HepG2 (cell line): ENCODE data around the gene CMTM2. TPM values are rescaled to one million over a fixed set of nuclear protein-coding genes. Genes with fewer than 3 reads are reported as not detected.

Experiments
- ARNT ChIP-seq: fragments of 450-650 bp; IDR thresholded peaks from 2 replicates; pipeline ENCODE4 v1.6.1; 2017
- ATRX ChIP-seq: sonication (generic); formaldehyde crosslinking; IDR thresholded peaks from 2 replicates; pipeline ENCODE4 v1.4.0; 2020; ENCODE audit warnings: missing genetic modification reagents, borderline replicate concordance
- BHLHE40 ChIP-seq: IDR thresholded peaks from 2 replicates; pipeline ENCODE4 v1.6.1; 2011; ENCODE audit warnings: low read length, improper control_type of control experiment
- BRF2 ChIP-seq: sonication (generic); formaldehyde crosslinking; IDR thresholded peaks from 2 replicates; pipeline ENCODE4 v1.8.1; 2022; ENCODE audit warnings: mild to moderate bottlenecking, missing genetic modification reagents
- CHD4 ChIP-seq: fragments of 200-600 bp; sonication (generic); IDR thresholded peaks from 2 replicates; pipeline ENCODE4 v1.7.0; 2017; ENCODE audit warnings: mild to moderate bottlenecking, low read length, borderline replicate concordance
- EEA1 ChIP-seq: sonication (generic); formaldehyde crosslinking; IDR thresholded peaks from 2 replicates; pipeline ENCODE4 v1.5.1; 2020; ENCODE audit warnings: mild to moderate bottlenecking, missing genetic modification reagents, borderline replicate concordance
- ERF ChIP-seq: IDR thresholded peaks from 2 replicates; pipeline ENCODE4 v1.6.1; 2018; ENCODE audit warnings: missing biosample characterization, missing genetic modification reagents
- FOXA3 ChIP-seq: IDR thresholded peaks from 2 replicates; pipeline ENCODE4 v1.6.1; 2016; ENCODE audit warnings: missing genetic modification reagents, missing compliant biosample characterization
- GLI4 ChIP-seq: sonication (generic); formaldehyde crosslinking; IDR thresholded peaks from 2 replicates; pipeline ENCODE4 v1.5.1; 2020; ENCODE audit warnings: missing genetic modification reagents, mild to moderate bottlenecking, moderate library complexity, borderline replicate concordance
- NR2F6 ChIP-seq, 2 experiments: IDR thresholded peaks; 2 replicates each; pipeline ENCODE4 v1.6.1; 2016; ENCODE audit warnings: antibody characterized with exemption in 1 of 2, mild to moderate bottlenecking in 1 of 2
- NRL ChIP-seq: sonication (generic); formaldehyde crosslinking; IDR thresholded peaks from 2 replicates; pipeline ENCODE4 v1.5.0; 2020; ENCODE audit warnings: missing genetic modification reagents, mild to moderate bottlenecking, moderate library complexity, borderline replicate concordance
- POGZ ChIP-seq: sonication (generic); formaldehyde crosslinking; IDR thresholded peaks from 2 replicates; pipeline ENCODE4 v1.4.0; 2020; ENCODE audit warnings: mild to moderate bottlenecking, missing genetic modification reagents
- SCMH1 ChIP-seq: sonication (generic); formaldehyde crosslinking; IDR thresholded peaks from 2 replicates; pipeline ENCODE4 v1.9.0; 2021; ENCODE audit warnings: missing genetic modification reagents, mild to moderate bottlenecking, borderline replicate concordance
- SIX1 ChIP-seq: sonication (generic); formaldehyde crosslinking; IDR thresholded peaks from 2 replicates; pipeline ENCODE4 v1.4.0; 2020; ENCODE audit warnings: missing genetic modification reagents, borderline replicate concordance
- ZFP82 ChIP-seq: sonication (generic); formaldehyde crosslinking; IDR thresholded peaks from 2 replicates; pipeline ENCODE4 v1.5.1; 2020; ENCODE audit warnings: mild to moderate bottlenecking, missing genetic modification reagents, borderline replicate concordance
- ZNF124 ChIP-seq: sonication (generic); formaldehyde crosslinking; IDR thresholded peaks from 2 replicates; pipeline ENCODE4 v1.4.0; 2020; ENCODE audit warnings: missing genetic modification reagents
- ZNF235 ChIP-seq: sonication (generic); formaldehyde crosslinking; IDR thresholded peaks from 2 replicates; pipeline ENCODE4 v1.8.1; 2023; ENCODE audit warnings: mild to moderate bottlenecking, missing genetic modification reagents, borderline replicate concordance
- ZNF446 ChIP-seq: sonication (generic); formaldehyde crosslinking; IDR thresholded peaks from 2 replicates; pipeline ENCODE4 v1.5.0; 2020; ENCODE audit warnings: mild to moderate bottlenecking, missing genetic modification reagents
- ZNF510 ChIP-seq: sonication (generic); formaldehyde crosslinking; IDR thresholded peaks from 2 replicates; pipeline ENCODE4 v1.4.0; 2020; ENCODE audit warnings: low read depth, mild to moderate bottlenecking, missing genetic modification reagents
- ZNF557 ChIP-seq: sonication (generic); formaldehyde crosslinking; IDR thresholded peaks from 2 replicates; pipeline ENCODE4 v1.4.0; 2020; ENCODE audit warnings: missing genetic modification reagents
- ZNF777 ChIP-seq: sonication (generic); formaldehyde crosslinking; IDR thresholded peaks from 2 replicates; pipeline ENCODE4 v1.4.0; 2020; ENCODE audit warnings: missing genetic modification reagents
- ZNF782 ChIP-seq: sonication (generic); formaldehyde crosslinking; IDR thresholded peaks from 2 replicates; pipeline ENCODE4 v1.4.0; 2020; ENCODE audit warnings: missing genetic modification reagents, mild to moderate bottlenecking, borderline replicate concordance
- polyA plus RNA-seq, 8 experiments: library from polyadenylated mRNA; depleted of rRNA in 3 of 8; stranded (reverse) in 7 of 8; unstranded in 1 of 8; fragments of >200 nt; fragmentation: Illumina TruSeq in 4 of 8; extraction: Trizol in 4 of 8; gene quantifications; 2 replicates each; pipeline versions ENCODE4 v1.2.1 to v1.2.3, GENCODE V29; 2011 to 2016; ENCODE audit warnings: low read depth in 4 of 8, missing spikeins in 1 of 8, mixed read lengths in 1 of 8; ENCODE audit not compliant: insufficient read depth in 1 of 8
- total RNA-seq, 5 experiments: library from RNA; depleted of rRNA; stranded (reverse); fragments of >200 nt; fragmentation: Illumina TruSeq; extraction: Trizol; gene quantifications; 2 replicates each; pipeline ENCODE4 v1.2.3, GENCODE V29; 2016; ENCODE audit warnings: low read depth in 1 of 5
- TF ChIP-seq, protein P1 (sequence below): sonication (generic); formaldehyde crosslinking; IDR thresholded peaks from 2 replicates; pipeline ENCODE4 v1.8.1; 2023; ENCODE audit warnings: mild to moderate bottlenecking, moderate library complexity, missing genetic modification reagents
- TF ChIP-seq, protein P2 (sequence below): sonication (generic); formaldehyde crosslinking; IDR thresholded peaks from 2 replicates; pipeline ENCODE4 v1.5.0; 2020; ENCODE audit warnings: missing genetic modification reagents
- TF ChIP-seq, protein P3 (sequence below): sonication (generic); formaldehyde crosslinking; IDR thresholded peaks from 2 replicates; pipeline ENCODE4 v1.5.1; 2020; ENCODE audit warnings: missing genetic modification reagents, mild to moderate bottlenecking, borderline replicate concordance

CMTM2 gene
- total and polyA plus RNA-seq, 2 of the 13 experiments (the other 11 are each of a cell fraction or from before 2014, with no cell fraction given) = not detected

GRCh38 chr16:66604376-66605176, 25.3 kb downstream of the CMTM2 start, which contains the start of gene CMTM3 (continued):
- no peak for TF ChIP-seq CHD4
- no peak for TF ChIP-seq BHLHE40
- TF ChIP-seq, protein P1, sequence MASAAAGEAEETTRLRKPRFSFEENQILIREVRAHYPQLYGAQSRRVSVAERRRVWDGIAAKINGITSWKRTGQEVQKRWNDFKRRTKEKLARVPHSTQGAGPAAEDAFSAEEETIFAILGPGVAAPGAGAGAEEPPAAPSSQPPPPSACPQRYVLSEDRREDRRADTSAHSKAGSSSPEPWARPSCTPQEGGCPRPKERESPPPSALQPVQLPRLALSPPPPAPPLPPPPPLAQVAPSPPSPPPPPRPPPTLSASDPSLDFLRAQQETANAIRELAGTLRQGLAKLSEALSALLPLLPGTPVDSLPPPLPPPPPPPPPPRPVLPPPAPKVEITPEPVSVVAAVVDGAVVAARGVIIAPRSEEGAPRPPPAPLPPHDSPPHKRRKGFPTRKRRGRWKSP (CRISPR knock-in tag) = no peak
- no peak for TF ChIP-seq ZNF124 (CRISPR knock-in tag)
- no peak for TF ChIP-seq BRF2 (CRISPR knock-in tag)
- TF ChIP-seq, protein P2, sequence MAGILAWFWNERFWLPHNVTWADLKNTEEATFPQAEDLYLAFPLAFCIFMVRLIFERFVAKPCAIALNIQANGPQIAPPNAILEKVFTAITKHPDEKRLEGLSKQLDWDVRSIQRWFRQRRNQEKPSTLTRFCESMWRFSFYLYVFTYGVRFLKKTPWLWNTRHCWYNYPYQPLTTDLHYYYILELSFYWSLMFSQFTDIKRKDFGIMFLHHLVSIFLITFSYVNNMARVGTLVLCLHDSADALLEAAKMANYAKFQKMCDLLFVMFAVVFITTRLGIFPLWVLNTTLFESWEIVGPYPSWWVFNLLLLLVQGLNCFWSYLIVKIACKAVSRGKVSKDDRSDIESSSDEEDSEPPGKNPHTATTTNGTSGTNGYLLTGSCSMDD (CRISPR knock-in tag) = no peak
- no peak for TF ChIP-seq EEA1 (CRISPR knock-in tag)
- TF ChIP-seq ATRX (CRISPR knock-in tag) = no peak
- no peak for TF ChIP-seq SIX1 (CRISPR knock-in tag)
- TF ChIP-seq ZFP82 (CRISPR knock-in tag) = 0 out of 2 replicates have a peak, but pooled peaks have one; percentile 66
- no peak for TF ChIP-seq POGZ
- no peak for TF ChIP-seq ZNF510 (CRISPR knock-in tag)
- no peak for TF ChIP-seq ARNT
- TF ChIP-seq FOXA3 (CRISPR knock-in tag) = no peak
- TF ChIP-seq NR2F6 (IDR thresholded peaks at IDR 0.05) = no peak
- TF ChIP-seq NR2F6 (CRISPR knock-in tag; IDR thresholded peaks at IDR 0.05) = no peak
- no peak for TF ChIP-seq ZNF557 (CRISPR knock-in tag)
- no peak for TF ChIP-seq ZNF782
- TF ChIP-seq ZNF235 = no peak
- TF ChIP-seq SCMH1 (CRISPR knock-in tag) = no peak
- no peak; the same call in 1 of the 2 replicates for TF ChIP-seq ZNF446 (CRISPR knock-in tag)
- 0 out of 2 replicates have a peak, but pooled peaks have one; percentile 1 for TF ChIP-seq NRL (CRISPR knock-in tag)
- no peak for TF ChIP-seq GLI4 (CRISPR knock-in tag)
- TF ChIP-seq ERF (CRISPR knock-in tag) = peak; percentile 19; the same call in 1 of the 2 replicates
- TF ChIP-seq ZNF777 (CRISPR knock-in tag) = peak; percentile 96
- TF ChIP-seq, protein P3, sequence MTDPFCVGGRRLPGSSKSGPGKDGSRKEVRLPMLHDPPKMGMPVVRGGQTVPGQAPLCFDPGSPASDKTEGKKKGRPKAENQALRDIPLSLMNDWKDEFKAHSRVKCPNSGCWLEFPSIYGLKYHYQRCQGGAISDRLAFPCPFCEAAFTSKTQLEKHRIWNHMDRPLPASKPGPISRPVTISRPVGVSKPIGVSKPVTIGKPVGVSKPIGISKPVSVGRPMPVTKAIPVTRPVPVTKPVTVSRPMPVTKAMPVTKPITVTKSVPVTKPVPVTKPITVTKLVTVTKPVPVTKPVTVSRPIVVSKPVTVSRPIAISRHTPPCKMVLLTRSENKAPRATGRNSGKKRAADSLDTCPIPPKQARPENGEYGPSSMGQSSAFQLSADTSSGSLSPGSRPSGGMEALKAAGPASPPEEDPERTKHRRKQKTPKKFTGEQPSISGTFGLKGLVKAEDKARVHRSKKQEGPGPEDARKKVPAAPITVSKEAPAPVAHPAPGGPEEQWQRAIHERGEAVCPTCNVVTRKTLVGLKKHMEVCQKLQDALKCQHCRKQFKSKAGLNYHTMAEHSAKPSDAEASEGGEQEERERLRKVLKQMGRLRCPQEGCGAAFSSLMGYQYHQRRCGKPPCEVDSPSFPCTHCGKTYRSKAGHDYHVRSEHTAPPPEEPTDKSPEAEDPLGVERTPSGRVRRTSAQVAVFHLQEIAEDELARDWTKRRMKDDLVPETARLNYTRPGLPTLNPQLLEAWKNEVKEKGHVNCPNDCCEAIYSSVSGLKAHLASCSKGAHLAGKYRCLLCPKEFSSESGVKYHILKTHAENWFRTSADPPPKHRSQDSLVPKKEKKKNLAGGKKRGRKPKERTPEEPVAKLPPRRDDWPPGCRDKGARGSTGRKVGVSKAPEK (CRISPR knock-in tag) = no peak
